Sigmoid colon (tissue), 7 donors: Measurements from ENCODE around the gene PNKP. TPM values are rescaled to one million over a fixed set of nuclear protein-coding genes. Genes with fewer than 3 reads are reported as not detected.

Experiments
- DNase-seq: peaks from one replicate; pipeline ENCODE4 v3.0.0-alpha.2; 2019
- H3K27ac ChIP-seq, 4 donors: fragments of 200-600 bp; sonication (generic); one replicate each; pipeline ENCODE4 v1.5.1; 2016 to 2019; ENCODE audit warnings: mild to moderate bottlenecking in 1 of 4
- H3K27me3 ChIP-seq, 3 donors: fragments of 200-600 bp; sonication (generic); one replicate each; pipeline ENCODE4 v1.5.1; 2019; ENCODE audit warnings: mild to moderate bottlenecking in 1 of 3
- H3K36me3 ChIP-seq, 4 donors: fragments of 200-600 bp; sonication (generic); one replicate each; pipeline ENCODE4 v1.5.1; 2016 to 2019
- H3K4me1 ChIP-seq, 4 donors: fragments of 200-600 bp; sonication (generic); one replicate each; pipeline ENCODE4 v1.5.1; 2017 to 2019
- H3K4me3 ChIP-seq, 4 donors: fragments of 200-600 bp; sonication (generic); one replicate each; pipeline ENCODE4 v1.5.1; 2017 to 2019; ENCODE audit warnings: mild to moderate bottlenecking in 2 of 4, moderate library complexity in 1 of 4
- H3K9me3 ChIP-seq, 4 donors: fragments of 200-600 bp in 3 of 4; sonication (generic) in 3 of 4; one replicate each; pipeline versions ENCODE4 v1.5.1 to v1.6.1; 2013 to 2019
- EP300 ChIP-seq, 4 donors: sonication (generic); formaldehyde crosslinking; IDR thresholded peaks; one replicate each; pipeline ENCODE4 v1.6.1; 2017; ENCODE audit warnings: antibody characterized with exemption in 4 of 4
- POLR2A ChIP-seq, 2 donors: fragments of 450-650 bp; IDR thresholded peaks; one replicate each; pipeline ENCODE4 v1.6.1; 2016; ENCODE audit warnings: antibody characterized with exemption in 2 of 2, mild to moderate bottlenecking in 2 of 2, moderate library complexity in 2 of 2
- POLR2AphosphoS5 ChIP-seq, 4 donors: sonication (generic); formaldehyde crosslinking; IDR thresholded peaks; one replicate each; pipeline ENCODE4 v1.6.1; 2017; ENCODE audit warnings: antibody characterized with exemption in 4 of 4
- WGBS, 2 donors: extraction: QIAGEN DNeasy Blood & Tissue Kit; methylation state at CpG; one replicate each; pipeline ENCODE4 v1.1.7; 2013; 5-methylcytosine and 5-hydroxymethylcytosine counted together
- intact Hi-C: fragments of 100-400 bp; cut with DNase I; formaldehyde crosslinking; loops from one replicate; pipeline ENCODE4 v1.15.1; 2023
- polyA plus RNA-seq, 3 donors: library from polyadenylated mRNA; stranded (reverse); fragments of 200-250 nt; gene quantifications; one replicate each; pipeline ENCODE4 v1.2.3, GENCODE V29; 2013
- total RNA-seq, 4 donors: library from RNA; depleted of rRNA; stranded (reverse); fragments of >200 nt; gene quantifications; one replicate each; pipeline ENCODE4 v1.1.0, GENCODE V29; 2016
- TF ChIP-seq, protein P1 (sequence below), 4 experiments: fragments of 450-650 bp in 3 of 4; fragments of 200-600 bp in 1 of 4; IDR thresholded peaks; one replicate each; pipeline ENCODE4 v1.5.1; 2016 to 2019; ENCODE audit warnings: antibody characterized with exemption in 4 of 4, mild to moderate bottlenecking in 3 of 4, moderate library complexity in 2 of 4
- donor health status: healthy with polysubstance abuse.
- donor health status: Bipolar disorder and iron deficiency.
- donor health status: healthy.

PNKP gene
- total and polyA plus RNA-seq, 7 donors = 27.0 to 88.8 (median 34.0) TPM

DNA sequence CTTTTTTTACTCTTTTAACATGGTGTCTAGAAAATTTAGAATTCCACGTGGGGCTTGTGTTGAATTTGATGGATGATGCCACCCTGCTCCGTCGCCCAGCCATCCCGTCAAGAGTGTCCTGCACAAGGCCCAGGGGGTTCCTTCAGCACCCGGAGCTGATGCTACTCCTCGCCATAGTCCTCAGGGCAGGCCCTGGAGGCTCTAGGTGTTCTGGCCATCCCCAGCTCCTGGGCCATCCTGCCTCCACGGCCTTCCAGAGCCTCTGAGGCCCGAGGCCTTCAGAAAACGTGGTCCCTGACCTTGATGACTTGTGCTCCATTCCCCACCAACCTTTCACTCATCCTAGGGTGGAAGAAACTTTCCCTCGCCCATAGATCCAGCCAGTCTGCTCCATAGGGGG, 6.5 kb upstream of the PNKP start:
- Histone ChIP-seq H3K9me3 (no peaks in the 10 kb centered on the region), H3K27me3 (no peaks in the 10 kb centered on the region), H3K36me3 (peaks cover 0 to 27% (median 5%) of the 10 kb centered on the region in 4 donors), H3K4me3 (no peak overlapping the region), H3K27ac (no peak overlapping the region), H3K4me1 (peaks cover 0 to 43% (median 40%) of the 10 kb centered on the region in 4 donors)
- TF ChIP-seq POLR2A (IDR thresholded peaks at IDR 0.05) = no peak
- TF ChIP-seq, protein P1, sequence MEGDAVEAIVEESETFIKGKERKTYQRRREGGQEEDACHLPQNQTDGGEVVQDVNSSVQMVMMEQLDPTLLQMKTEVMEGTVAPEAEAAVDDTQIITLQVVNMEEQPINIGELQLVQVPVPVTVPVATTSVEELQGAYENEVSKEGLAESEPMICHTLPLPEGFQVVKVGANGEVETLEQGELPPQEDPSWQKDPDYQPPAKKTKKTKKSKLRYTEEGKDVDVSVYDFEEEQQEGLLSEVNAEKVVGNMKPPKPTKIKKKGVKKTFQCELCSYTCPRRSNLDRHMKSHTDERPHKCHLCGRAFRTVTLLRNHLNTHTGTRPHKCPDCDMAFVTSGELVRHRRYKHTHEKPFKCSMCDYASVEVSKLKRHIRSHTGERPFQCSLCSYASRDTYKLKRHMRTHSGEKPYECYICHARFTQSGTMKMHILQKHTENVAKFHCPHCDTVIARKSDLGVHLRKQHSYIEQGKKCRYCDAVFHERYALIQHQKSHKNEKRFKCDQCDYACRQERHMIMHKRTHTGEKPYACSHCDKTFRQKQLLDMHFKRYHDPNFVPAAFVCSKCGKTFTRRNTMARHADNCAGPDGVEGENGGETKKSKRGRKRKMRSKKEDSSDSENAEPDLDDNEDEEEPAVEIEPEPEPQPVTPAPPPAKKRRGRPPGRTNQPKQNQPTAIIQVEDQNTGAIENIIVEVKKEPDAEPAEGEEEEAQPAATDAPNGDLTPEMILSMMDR (IDR thresholded peaks at IDR 0.05) = no peak
- no peak for TF ChIP-seq EP300 (IDR thresholded peaks at IDR 0.05)
- TF ChIP-seq POLR2AphosphoS5 (IDR thresholded peaks at IDR 0.05) = no peak
- 92 to 94% methylated on average over 10 of the region's 10 CpGs for WGBS, 2 donors
- intact Hi-C loops = no loop called here
- no peak for DNase-seq

DNA sequence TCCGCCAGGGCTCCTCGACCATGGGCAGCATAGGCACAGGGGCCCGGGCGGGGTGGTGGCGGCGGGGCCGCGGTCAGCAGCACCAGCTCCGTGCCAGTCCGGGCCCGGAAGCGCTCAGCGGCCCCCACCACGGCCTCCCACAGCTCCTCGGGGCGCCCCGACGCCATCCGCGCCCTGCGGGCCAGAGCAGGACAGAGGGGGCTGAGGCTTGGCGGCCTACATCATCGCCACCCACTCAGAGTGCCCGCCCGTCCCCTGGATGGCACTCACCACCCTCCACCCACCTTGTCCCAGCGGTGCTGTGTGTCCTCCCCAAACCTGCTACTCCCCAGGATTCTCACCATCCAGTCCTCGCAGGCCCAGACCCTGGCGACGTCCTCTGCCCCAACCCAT, 5.7 kb upstream of the PNKP start:
- Histone ChIP-seq H3K4me3 (no peak overlapping the region), H3K9me3 (no peaks in the 10 kb centered on the region), H3K4me1 (peaks cover 0 to 44% (median 40%) of the 10 kb centered on the region in 4 donors), H3K27me3 (no peaks in the 10 kb centered on the region), H3K27ac (no peak overlapping the region), H3K36me3 (peaks cover 0 to 24% (median 5%) of the 10 kb centered on the region in 4 donors)
- intact Hi-C loops = no loop called here
- DNase-seq = no peak
- TF ChIP-seq EP300 (IDR thresholded peaks at IDR 0.05) = no peak
- TF ChIP-seq, protein P1 (IDR thresholded peaks at IDR 0.05) = no peak
- WGBS, 2 donors = 93 to 95% methylated on average over 29 of the region's 29 CpGs

DNA sequence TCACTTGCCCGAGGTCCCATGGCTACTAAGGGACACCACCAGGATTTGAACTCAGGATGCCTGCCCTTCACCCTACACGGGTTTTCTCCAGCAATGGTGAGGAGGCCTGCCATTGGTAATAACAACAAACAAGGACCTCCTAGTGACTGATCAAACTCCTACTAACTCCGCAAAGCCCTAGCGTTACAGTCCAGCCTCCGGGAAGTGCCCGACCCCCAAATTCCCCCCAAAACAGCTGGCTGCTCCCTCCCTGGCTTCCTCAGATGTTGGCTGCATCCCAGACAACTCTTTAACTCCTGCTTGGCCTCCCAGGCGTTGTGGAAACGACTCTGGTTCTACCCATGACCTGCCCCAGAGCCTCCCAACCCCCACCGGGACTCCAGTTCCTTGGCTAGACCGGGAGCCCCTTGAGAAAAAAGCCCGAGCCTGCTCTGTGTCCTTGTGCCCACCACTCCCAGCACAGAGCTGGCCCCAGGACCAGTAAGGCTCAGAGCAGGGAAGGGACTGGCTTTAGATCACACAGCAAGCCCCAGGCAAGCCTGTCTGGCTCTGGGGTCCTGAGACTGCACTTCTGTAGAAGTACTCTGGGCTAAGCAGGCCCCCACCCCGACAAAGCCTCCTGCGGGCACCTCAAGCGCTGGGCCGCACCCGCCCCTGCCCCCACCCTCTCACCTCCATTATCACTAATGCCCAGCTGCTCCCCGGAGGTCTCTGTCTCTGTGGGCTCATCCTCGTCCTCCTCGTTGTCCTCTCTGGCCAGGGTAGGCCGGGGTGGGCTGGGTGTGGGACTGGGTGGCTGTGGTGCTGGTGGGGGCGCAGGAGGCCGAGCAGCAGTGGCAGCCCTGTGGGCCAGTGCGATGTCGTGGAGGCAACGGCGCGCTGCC, 5.1 kb upstream of the PNKP start:
- H3K4me1 ChIP-seq = peaks cover 0 to 44% (median 42%) of the 10 kb centered on the region in 4 donors
- intact Hi-C loops = no loop called here
- no peak overlapping the region for H3K27ac ChIP-seq
- H3K27me3 ChIP-seq = no peaks in the 10 kb centered on the region
- DNase-seq = no peak
- no peaks in the 10 kb centered on the region for H3K9me3 ChIP-seq
- peaks cover 0 to 24% (median 5%) of the 10 kb centered on the region in 4 donors for H3K36me3 ChIP-seq
- 90 to 91% methylated on average over 27 of the region's 27 CpGs for WGBS, 2 donors
- no peak overlapping the region for H3K4me3 ChIP-seq
- TF ChIP-seq POLR2A (IDR thresholded peaks at IDR 0.05) (no peak), EP300 (IDR thresholded peaks at IDR 0.05) (no peak), POLR2AphosphoS5 (IDR thresholded peaks at IDR 0.05) (no peak)
- TF ChIP-seq, protein P1 (IDR thresholded peaks at IDR 0.05) = no peak

DNA sequence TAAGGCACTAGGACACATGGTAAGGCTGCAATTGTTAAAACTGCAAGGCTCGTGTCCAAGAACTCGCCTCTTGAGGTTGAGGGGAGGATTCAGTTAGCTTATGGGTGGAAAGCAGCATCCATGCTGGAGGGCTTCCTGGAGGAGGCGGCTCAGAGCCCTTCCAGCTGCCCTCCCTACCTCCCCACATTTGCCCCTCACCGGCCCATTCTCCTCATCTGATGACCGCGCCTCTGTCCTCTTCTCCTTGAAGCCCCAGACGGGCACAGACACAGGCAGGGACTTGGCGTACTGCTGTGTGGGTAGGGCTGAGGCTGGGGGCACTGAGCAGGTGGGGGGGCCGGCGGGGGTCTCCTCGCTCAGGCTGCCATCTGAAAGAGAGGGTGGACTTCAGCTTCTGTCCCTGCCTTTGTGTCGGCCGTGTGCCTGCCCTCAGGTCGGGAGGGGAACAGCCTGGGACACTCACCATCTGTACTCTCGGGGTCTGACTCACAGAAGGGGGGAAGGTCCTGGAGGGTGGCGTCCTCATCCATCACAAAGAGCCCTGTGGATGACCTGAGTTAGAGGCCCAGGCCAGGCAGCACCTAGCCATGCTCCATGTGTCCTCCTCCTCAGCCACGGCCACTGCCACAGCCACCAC, 4.1 kb upstream of the PNKP start:
- Histone ChIP-seq H3K4me3 (no peak overlapping the region), H3K9me3 (no peaks in the 10 kb centered on the region), H3K27me3 (no peaks in the 10 kb centered on the region), H3K36me3 (peaks cover 0 to 24% (median 5%) of the 10 kb centered on the region in 4 donors), H3K4me1 (peaks cover 0 to 49% (median 47%) of the 10 kb centered on the region in 4 donors), H3K27ac (peak overlapping the region in 1 of 4 donors; percentile 96)
- intact Hi-C loops = no loop called here
- 92 to 94% methylated on average over 17 of the region's 17 CpGs for WGBS, 2 donors
- no peak for TF ChIP-seq POLR2AphosphoS5 (IDR thresholded peaks at IDR 0.05)
- no peak for TF ChIP-seq POLR2A (IDR thresholded peaks at IDR 0.05)
- TF ChIP-seq, protein P1 (IDR thresholded peaks at IDR 0.05) = no peak
- DNase-seq = no peak
